Hematopoietic multipotent progenitor cell treated with erythropoietin and hydrocortisone succinate and interleukin-3 and kit ligand, for 8 days (in vitro differentiated cells): Measurements from ENCODE around the gene NELL1.

ENCODE experiments used
- DNase-seq: peaks from one replicate; pipeline ENCODE4 v3.0.0-alpha.2; 2015

NELL1 gene

GRCh38 chr11:20880094-20880493, 210.7 kb downstream of the NELL1 start:
- DNase-seq: no peak

- DNase-seq: no peak
These were observed 212.1 kb downstream of the NELL1 start for GRCh38 chr11:20881328-20882079.

GRCh38 chr11:20887137-20887536, 217.8 kb downstream of the NELL1 start:
- DNase-seq: no peak

GRCh38 chr11:20894296-20894695, 224.9 kb downstream of the NELL1 start:
- DNase-seq: no peak

GRCh38 chr11:20909995-20910726, 240.8 kb downstream of the NELL1 start:
- DNase-seq: no peak

- DNase-seq: no peak
These were observed 241.3 kb downstream of the NELL1 start for GRCh38 chr11:20910733-20911132.

GRCh38 chr11:20912065-20912821, 242.9 kb downstream of the NELL1 start:
- no peak for DNase-seq

- DNase-seq: no peak
These were observed 243.6 kb downstream of the NELL1 start for GRCh38 chr11:20912922-20913512.

- no peak for DNase-seq
These were observed 247.9 kb downstream of the NELL1 start for GRCh38 chr11:20917306-20917705.

GRCh38 chr11:20926799-20927540, 257.6 kb downstream of the NELL1 start:
- no peak for DNase-seq

GRCh38 chr11:20931029-20931428, 261.6 kb downstream of the NELL1 start:
- no peak for DNase-seq

- no peak for DNase-seq
These were observed 263.7 kb downstream of the NELL1 start for GRCh38 chr11:20933086-20933485.

- DNase-seq: no peak
These were observed 264.6 kb downstream of the NELL1 start for GRCh38 chr11:20933958-20934357.

- no peak for DNase-seq
These were observed 265.1 kb downstream of the NELL1 start for GRCh38 chr11:20934516-20934915.

- no peak for DNase-seq
These were observed 268.4 kb downstream of the NELL1 start for GRCh38 chr11:20937826-20938225.

- no peak for DNase-seq
These were observed 280.2 kb downstream of the NELL1 start for GRCh38 chr11:20949585-20949984.

- no peak for DNase-seq
These were observed 293.2 kb downstream of the NELL1 start for GRCh38 chr11:20962581-20962980.

- DNase-seq: no peak
These were observed 294.2 kb downstream of the NELL1 start for GRCh38 chr11:20963596-20963995.

- no peak for DNase-seq
These were observed 295.6 kb downstream of the NELL1 start for GRCh38 chr11:20964985-20965384.

- no peak for DNase-seq
These were observed 297.1 kb downstream of the NELL1 start for GRCh38 chr11:20966489-20966888.

- DNase-seq: no peak
These were observed 304.7 kb downstream of the NELL1 start for GRCh38 chr11:20973940-20974559.

GRCh38 chr11:20980736-20981135, 311.4 kb downstream of the NELL1 start:
- DNase-seq: no peak
